Trophoblast cell (in vitro differentiated cells and primary cell): ENCODE results near the gene TBC1D30.

ENCODE experiments used
- DNase-seq, 2 donors: peaks; one replicate each; pipeline ENCODE4 v3.0.0-alpha.2; 2016
- H2AFZ ChIP-seq: 2 replicates; pipeline ENCODE4 v1.6.1; 2013; ENCODE audit warnings: low read length, moderate library complexity, mild to moderate bottlenecking; ENCODE audit not compliant: insufficient read depth, poor library complexity
- H2AK5ac ChIP-seq: 2 replicates; pipeline ENCODE4 v1.6.1; 2013; ENCODE audit warnings: mild to moderate bottlenecking, low read length
- H2BK120ac ChIP-seq: 2 replicates; pipeline ENCODE4 v1.6.1; 2013; ENCODE audit warnings: low read length, mild to moderate bottlenecking, moderate library complexity; ENCODE audit not compliant: insufficient read depth, poor library complexity
- H2BK12ac ChIP-seq: 2 replicates; pipeline ENCODE4 v1.6.1; 2013; ENCODE audit warnings: mild to moderate bottlenecking, low read length, moderate library complexity
- H2BK5ac ChIP-seq: 2 replicates; pipeline ENCODE4 v1.6.1; 2013; ENCODE audit warnings: low read length, low read depth, moderate library complexity, mild to moderate bottlenecking; ENCODE audit not compliant: poor library complexity
- H3K14ac ChIP-seq: 2 replicates; pipeline ENCODE4 v1.6.1; 2013; ENCODE audit warnings: mild to moderate bottlenecking, low read length
- H3K18ac ChIP-seq: 2 replicates; pipeline ENCODE4 v1.6.1; 2013; ENCODE audit warnings: mild to moderate bottlenecking, low read length
- H3K23ac ChIP-seq: 2 replicates; pipeline ENCODE4 v1.6.1; 2013; ENCODE audit warnings: low read length
- H3K27ac ChIP-seq: 2 replicates; pipeline ENCODE4 v1.5.1; 2013; ENCODE audit warnings: low read depth, mild to moderate bottlenecking, inconsistent platforms, low read length, moderate library complexity
- H3K27me3 ChIP-seq: 2 replicates; pipeline ENCODE4 v1.6.1; 2013; ENCODE audit warnings: inconsistent platforms, mild to moderate bottlenecking, low read length, moderate library complexity; ENCODE audit not compliant: insufficient read depth
- H3K36me3 ChIP-seq, 2 experiments: 1 replicate in 1 of 2; 2 replicates in 1 of 2; pipeline ENCODE4 v1.6.1; 2013; ENCODE audit warnings: low read length in 2 of 2, mild to moderate bottlenecking in 2 of 2, moderate library complexity in 1 of 2; ENCODE audit not compliant: insufficient read depth in 2 of 2, control insufficient read depth in 1 of 2
- H3K4ac ChIP-seq: 2 replicates; pipeline ENCODE4 v1.6.1; 2013; ENCODE audit warnings: low read depth, mild to moderate bottlenecking, low read length, moderate library complexity
- H3K4me1 ChIP-seq, 2 experiments: 1 replicate in 1 of 2; 2 replicates in 1 of 2; pipeline ENCODE4 v1.6.1; 2013; ENCODE audit warnings: low read length in 2 of 2, mild to moderate bottlenecking in 2 of 2, moderate library complexity in 1 of 2; ENCODE audit not compliant: insufficient read depth in 2 of 2, control insufficient read depth in 1 of 2
- H3K4me2 ChIP-seq: 2 replicates; pipeline ENCODE4 v1.6.1; 2013; ENCODE audit warnings: inconsistent platforms, mild to moderate bottlenecking, low read length, moderate library complexity
- H3K4me3 ChIP-seq: 2 replicates; pipeline ENCODE4 v1.5.1; 2013; ENCODE audit warnings: mild to moderate bottlenecking, low read depth, low read length, inconsistent platforms
- H3K79me1 ChIP-seq: one replicate; pipeline ENCODE4 v1.6.1; 2013; ENCODE audit warnings: low read length
- H3K79me2 ChIP-seq: 2 replicates; pipeline ENCODE4 v1.6.1; 2013; ENCODE audit warnings: low read length, mild to moderate bottlenecking; ENCODE audit not compliant: control insufficient read depth, insufficient read depth, poor library complexity
- H3K9ac ChIP-seq: 2 replicates; pipeline ENCODE4 v1.6.1; 2013; ENCODE audit warnings: mild to moderate bottlenecking, low read length
- H3K9me3 ChIP-seq: 2 replicates; pipeline ENCODE4 v1.6.1; 2013; ENCODE audit warnings: low read depth, mild to moderate bottlenecking, control low read depth, inconsistent platforms, low read length; ENCODE audit not compliant: insufficient read depth
- H4K12ac ChIP-seq: 2 replicates; pipeline ENCODE4 v1.6.1; 2013; ENCODE audit warnings: low read depth, mild to moderate bottlenecking, low read length, moderate library complexity
- H4K8ac ChIP-seq: 2 replicates; pipeline ENCODE4 v1.6.1; 2013; ENCODE audit warnings: low read depth, mild to moderate bottlenecking, low read length, moderate library complexity
- H4K91ac ChIP-seq: one replicate; pipeline ENCODE4 v1.6.1; 2013; ENCODE audit warnings: low read depth, mild to moderate bottlenecking, low read length, moderate library complexity
- WGBS: extraction: QIAGEN DNeasy Blood & Tissue Kit; methylation state at CpG from one replicate; pipeline ENCODE4 v1.1.7; 2013; ENCODE audit warnings: missing lambda C conversion rate; ENCODE audit not compliant: insufficient read length, insufficient coverage; ENCODE audit errors: extremely low coverage; 5-methylcytosine and 5-hydroxymethylcytosine counted together

TBC1D30 gene

GRCh38 chr12:64916411-64917261, 92.2 kb downstream of the TBC1D30 start:
- no peak overlapping the region for H4K8ac ChIP-seq
- no peak overlapping the region for H3K4me3 ChIP-seq
- H3K4me1 ChIP-seq = no peaks in the 10 kb centered on the region
- no peak overlapping the region for H2AK5ac ChIP-seq
- no peaks in the 10 kb centered on the region for H3K27me3 ChIP-seq
- no peak overlapping the region for H4K12ac ChIP-seq
- H2BK5ac ChIP-seq = no peak overlapping the region
- H3K14ac ChIP-seq = no peak overlapping the region
- H3K79me2 ChIP-seq = no peaks in the 10 kb centered on the region
- no peak for DNase-seq
- H3K36me3 ChIP-seq = no peaks in the 10 kb centered on the region
- H3K79me1 ChIP-seq = no peaks in the 10 kb centered on the region
- no CpG with 5 or more reads among the region's 1 CpG for WGBS
- H3K4ac ChIP-seq = no peak overlapping the region
- H3K9ac ChIP-seq = no peak overlapping the region
- no peak overlapping the region for H3K27ac ChIP-seq
- no peak overlapping the region for H2BK120ac ChIP-seq
- H4K91ac ChIP-seq = no peak overlapping the region
- H2AFZ ChIP-seq = no peak overlapping the region
- H3K23ac ChIP-seq = no peak overlapping the region
- H3K4me2 ChIP-seq = no peak overlapping the region
- H3K9me3 ChIP-seq = no peaks in the 10 kb centered on the region
- no peak overlapping the region for H3K18ac ChIP-seq
- H2BK12ac ChIP-seq = no peak overlapping the region

GRCh38 chr12:64918344-64918743, 93.9 kb downstream of the TBC1D30 start:
- Histone ChIP-seq H4K91ac (no peak overlapping the region), H3K23ac (no peak overlapping the region), H2AFZ (no peak overlapping the region), H3K27me3 (no peaks in the 10 kb centered on the region), H2BK120ac (no peak overlapping the region), H3K79me1 (no peaks in the 10 kb centered on the region), H4K8ac (no peak overlapping the region), H3K4me2 (no peak overlapping the region), H3K27ac (no peak overlapping the region), H3K4me3 (no peak overlapping the region), H3K9me3 (peaks cover 2% of the 10 kb centered on the region), H3K4me1 (no peaks in the 10 kb centered on the region), H2AK5ac (no peak overlapping the region), H3K79me2 (no peaks in the 10 kb centered on the region), H2BK12ac (no peak overlapping the region), H3K9ac (no peak overlapping the region), H3K4ac (no peak overlapping the region), H3K14ac (no peak overlapping the region), H3K18ac (no peak overlapping the region), H4K12ac (no peak overlapping the region), H3K36me3 (no peaks in the 10 kb centered on the region), H2BK5ac (no peak overlapping the region)
- no CpG with 5 or more reads among the region's 2 CpGs for WGBS
- no peak for DNase-seq

- Histone ChIP-seq H2AFZ (no peak overlapping the region), H3K18ac (no peak overlapping the region), H3K4me2 (no peak overlapping the region), H3K79me2 (no peaks in the 10 kb centered on the region), H3K4me3 (no peak overlapping the region), H3K36me3 (no peaks in the 10 kb centered on the region), H3K23ac (no peak overlapping the region), H3K9me3 (peaks cover 2% of the 10 kb centered on the region), H4K8ac (no peak overlapping the region), H2BK5ac (no peak overlapping the region), H4K91ac (no peak overlapping the region), H3K79me1 (no peaks in the 10 kb centered on the region), H2BK120ac (no peak overlapping the region), H2AK5ac (no peak overlapping the region), H3K27ac (no peak overlapping the region), H3K27me3 (no peaks in the 10 kb centered on the region), H3K14ac (no peak overlapping the region), H4K12ac (no peak overlapping the region), H3K9ac (no peak overlapping the region), H2BK12ac (no peak overlapping the region), H3K4ac (no peak overlapping the region), H3K4me1 (no peaks in the 10 kb centered on the region)
- DNase-seq = no peak
- no CpG with 5 or more reads among the region's 2 CpGs for WGBS
Observed at GRCh38 chr12:64918801-64919200, 94.4 kb downstream of the TBC1D30 start.

DNA sequence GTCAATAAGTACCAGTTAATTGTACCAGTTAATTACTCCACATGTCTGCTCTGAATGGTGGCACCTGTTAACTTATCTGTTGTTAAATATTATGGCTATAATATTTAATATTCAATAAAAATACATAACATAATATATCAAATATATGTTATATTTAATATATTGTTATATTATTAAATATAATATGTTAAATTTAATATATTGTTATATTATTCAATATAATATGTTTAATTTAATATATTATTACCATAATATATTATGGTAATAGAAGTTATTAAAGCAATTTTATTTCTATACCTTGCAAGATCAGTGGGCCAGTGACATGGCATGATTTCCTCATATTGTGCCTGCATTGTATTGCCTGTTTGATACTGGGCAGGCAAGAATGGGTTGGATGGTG, 98.4 kb downstream of the TBC1D30 start:
- no peak overlapping the region for H3K4me2 ChIP-seq
- H3K18ac ChIP-seq = no peak overlapping the region
- H2BK5ac ChIP-seq = no peak overlapping the region
- no peak overlapping the region for H3K14ac ChIP-seq
- H3K23ac ChIP-seq = no peak overlapping the region
- H3K79me2 ChIP-seq = no peaks in the 10 kb centered on the region
- H3K27ac ChIP-seq = no peak overlapping the region
- H4K8ac ChIP-seq = no peak overlapping the region
- H3K9me3 ChIP-seq = peaks cover 2% of the 10 kb centered on the region
- no peaks in the 10 kb centered on the region for H3K27me3 ChIP-seq
- H3K4me3 ChIP-seq = no peak overlapping the region
- H3K9ac ChIP-seq = no peak overlapping the region
- H2BK120ac ChIP-seq = no peak overlapping the region
- H4K12ac ChIP-seq = no peak overlapping the region
- H3K79me1 ChIP-seq = no peaks in the 10 kb centered on the region
- no peaks in the 10 kb centered on the region for H3K36me3 ChIP-seq
- H2BK12ac ChIP-seq = no peak overlapping the region
- H3K4me1 ChIP-seq = no peaks in the 10 kb centered on the region
- H2AK5ac ChIP-seq = no peak overlapping the region
- no peak overlapping the region for H4K91ac ChIP-seq
- no peak overlapping the region for H2AFZ ChIP-seq
- no peak for DNase-seq
- H3K4ac ChIP-seq = no peak overlapping the region
